SK-N-SH treated with all-trans-retinoic acid at 6 μM for 48 hours (cell line): ENCODE data around the gene TMEM30B.

Experiments used
- ARNTL ChIP-seq: fragments of 450-650 bp; formaldehyde crosslinking; IDR thresholded peaks from 2 replicates; pipeline ENCODE4 v1.5.0; 2020; ENCODE audit warnings: low read depth, mild to moderate bottlenecking, moderate library complexity, borderline replicate concordance
- CREB5 ChIP-seq: fragments of 250-450 bp; sonication (Bioruptor Pico); IDR thresholded peaks from 2 replicates; pipeline ENCODE4 v1.5.1; 2020; ENCODE audit warnings: low read depth, mild to moderate bottlenecking, moderate library complexity
- RARB ChIP-seq: fragments of 250-450 bp; sonication (Bioruptor Pico); IDR thresholded peaks from 2 replicates; pipeline ENCODE4 v1.8.0; 2021; ENCODE audit warnings: mild to moderate bottlenecking, moderate library complexity
- ZFP30 ChIP-seq: fragments of 450-650 bp; formaldehyde crosslinking; IDR thresholded peaks from 2 replicates; pipeline ENCODE4 v1.5.0; 2022; ENCODE audit warnings: mild to moderate bottlenecking, moderate library complexity

GRCh38 chr14:61271552-61271951, 9.6 kb downstream of the TMEM30B start:
- no peak for TF ChIP-seq RARB (CRISPR knock-in tag)
- no peak for TF ChIP-seq CREB5 (CRISPR knock-in tag)
- TF ChIP-seq ARNTL (CRISPR knock-in tag), result no peak
- no peak for TF ChIP-seq ZFP30 (CRISPR knock-in tag)
